OCI-LY1 (cell line): ENCODE data around the gene GLUD1.

Source experiments
- H2AFZ ChIP-seq: fragments of 200-600 bp; sonication (generic), shearing (Covaris generic); 2 replicates; pipeline ENCODE4 v1.6.0; 2014; ENCODE audit warnings: antibody characterized with exemption, mild to moderate bottlenecking, low read length
- H3F3A ChIP-seq: fragments of 200-600 bp; sonication (generic), shearing (Covaris generic); 2 replicates; pipeline ENCODE4 v1.6.0; 2014; ENCODE audit warnings: mild to moderate bottlenecking, antibody characterized with exemption, low read length, moderate library complexity; ENCODE audit not compliant: insufficient read depth
- H3K27ac ChIP-seq: fragments of 200-600 bp; sonication (generic); 2 replicates; pipeline ENCODE4 v1.5.1; 2014; ENCODE audit warnings: low read length, mixed run types, mild to moderate bottlenecking, low read depth; ENCODE audit not compliant: poor library complexity, severe bottlenecking
- H3K27me3 ChIP-seq: fragments of 200-600 bp; sonication (generic); 2 replicates; pipeline ENCODE4 v1.6.0; 2014; ENCODE audit warnings: antibody characterized with exemption, mild to moderate bottlenecking, low read length, moderate library complexity; ENCODE audit not compliant: insufficient read depth
- H3K36me3 ChIP-seq: fragments of 200-600 bp; sonication (generic); 2 replicates; pipeline ENCODE4 v1.6.1; 2014; ENCODE audit warnings: mild to moderate bottlenecking, antibody characterized with exemption, low read length, moderate library complexity, mixed read lengths; ENCODE audit not compliant: insufficient read depth
- H3K4me1 ChIP-seq: fragments of 200-600 bp; sonication (generic); 2 replicates; pipeline ENCODE4 v1.5.1; 2014; ENCODE audit warnings: mild to moderate bottlenecking, low read length, moderate library complexity; ENCODE audit not compliant: insufficient read depth, severe bottlenecking
- H3K4me2 ChIP-seq: fragments of 200-600 bp; sonication (generic), shearing (Covaris generic); 2 replicates; pipeline ENCODE4 v1.6.1; 2014; ENCODE audit warnings: low read length
- H3K4me3 ChIP-seq: fragments of 200-600 bp; sonication (generic); 2 replicates; pipeline ENCODE4 v1.5.1; 2014; ENCODE audit warnings: low read length, low read depth, mild to moderate bottlenecking, mixed read lengths; ENCODE audit not compliant: poor library complexity, severe bottlenecking
- H3K79me2 ChIP-seq: fragments of 200-600 bp; shearing (Covaris generic); 2 replicates; pipeline ENCODE4 v1.6.1; 2016; ENCODE audit warnings: mixed run types, low read length, mixed read lengths; ENCODE audit not compliant: insufficient read depth
- H3K9ac ChIP-seq: fragments of 200-600 bp; sonication (generic), shearing (Covaris generic); 2 replicates; pipeline ENCODE4 v1.6.1; 2014; ENCODE audit warnings: mild to moderate bottlenecking, low read length, mixed read lengths
- H3K9me2 ChIP-seq: fragments of 200-600 bp; sonication (generic), shearing (Covaris generic); 2 replicates; pipeline ENCODE4 v1.6.1; 2014; ENCODE audit warnings: low read depth, mild to moderate bottlenecking, low read length, mixed read lengths
- H3K9me3 ChIP-seq: fragments of 200-600 bp; shearing (Covaris generic); 2 replicates; pipeline ENCODE4 v1.6.1; 2014; ENCODE audit warnings: low read length, mixed read lengths
- H4K20me1 ChIP-seq: fragments of 200-600 bp; sonication (generic), shearing (Covaris generic); 2 replicates; pipeline ENCODE4 v1.6.0; 2016; ENCODE audit warnings: mild to moderate bottlenecking, low read length; ENCODE audit not compliant: insufficient read depth
- EZH2 ChIP-seq: fragments of 200-600 bp; sonication (generic), shearing (Covaris generic); IDR thresholded peaks from 2 replicates; pipeline ENCODE4 v1.8.0; 2017; ENCODE audit warnings: borderline replicate concordance, mixed run types, mild to moderate bottlenecking, antibody characterized with exemption, low read length, moderate library complexity, mixed read lengths
- TF ChIP-seq, protein P1 (sequence below): fragments of 200-600 bp; sonication (generic), shearing (Covaris generic); IDR thresholded peaks from 2 replicates; pipeline ENCODE4 v1.5.1; 2017; ENCODE audit warnings: mild to moderate bottlenecking, antibody characterized with exemption, low read length, moderate library complexity, mixed read lengths

GLUD1 gene

DNA sequence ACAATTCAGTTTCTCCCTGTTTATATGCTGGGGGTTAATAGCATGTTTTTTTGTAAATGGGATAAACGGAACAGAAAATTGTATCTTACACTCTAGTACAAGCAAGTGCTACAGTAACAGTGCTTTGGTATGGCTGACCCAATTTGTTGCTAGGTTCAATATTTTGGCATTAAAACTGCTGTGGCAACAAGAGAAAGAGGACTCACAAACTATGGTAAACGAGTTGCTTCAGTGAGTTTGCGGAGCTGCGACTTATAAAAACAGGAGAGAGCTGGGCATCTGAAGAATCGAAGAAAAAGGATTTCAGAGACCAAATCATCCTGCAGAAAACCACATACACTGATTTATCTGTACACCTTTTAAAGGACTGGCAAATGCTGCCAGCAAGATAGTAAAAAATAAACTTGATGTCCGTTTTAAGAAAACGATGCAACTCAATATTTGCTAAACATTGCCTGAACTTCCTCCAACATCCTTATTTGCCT lies 2.2 kb downstream of the GLUD1 start:
- Histone ChIP-seq H3K4me1 (peaks cover 37% of the 10 kb centered on the region), H3K9me2 (no peaks in the 10 kb centered on the region), H3K27me3 (no peaks in the 10 kb centered on the region), H3K27ac (peak overlapping the region; percentile 46), H3K4me2 (peak overlapping the region; percentile 76), H3K36me3 (peaks cover 26% of the 10 kb centered on the region), H3K79me2 (peaks cover 52% of the 10 kb centered on the region), H3K9ac (peak overlapping the region; percentile 78), H4K20me1 (no peaks in the 10 kb centered on the region), H2AFZ (no peak overlapping the region), H3K9me3 (no peaks in the 10 kb centered on the region), H3F3A (no peaks in the 10 kb centered on the region), H3K4me3 (peak overlapping the region; percentile 69)
- TF ChIP-seq, protein P1, sequence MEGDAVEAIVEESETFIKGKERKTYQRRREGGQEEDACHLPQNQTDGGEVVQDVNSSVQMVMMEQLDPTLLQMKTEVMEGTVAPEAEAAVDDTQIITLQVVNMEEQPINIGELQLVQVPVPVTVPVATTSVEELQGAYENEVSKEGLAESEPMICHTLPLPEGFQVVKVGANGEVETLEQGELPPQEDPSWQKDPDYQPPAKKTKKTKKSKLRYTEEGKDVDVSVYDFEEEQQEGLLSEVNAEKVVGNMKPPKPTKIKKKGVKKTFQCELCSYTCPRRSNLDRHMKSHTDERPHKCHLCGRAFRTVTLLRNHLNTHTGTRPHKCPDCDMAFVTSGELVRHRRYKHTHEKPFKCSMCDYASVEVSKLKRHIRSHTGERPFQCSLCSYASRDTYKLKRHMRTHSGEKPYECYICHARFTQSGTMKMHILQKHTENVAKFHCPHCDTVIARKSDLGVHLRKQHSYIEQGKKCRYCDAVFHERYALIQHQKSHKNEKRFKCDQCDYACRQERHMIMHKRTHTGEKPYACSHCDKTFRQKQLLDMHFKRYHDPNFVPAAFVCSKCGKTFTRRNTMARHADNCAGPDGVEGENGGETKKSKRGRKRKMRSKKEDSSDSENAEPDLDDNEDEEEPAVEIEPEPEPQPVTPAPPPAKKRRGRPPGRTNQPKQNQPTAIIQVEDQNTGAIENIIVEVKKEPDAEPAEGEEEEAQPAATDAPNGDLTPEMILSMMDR = no peak
- TF ChIP-seq EZH2 = no peak

DNA sequence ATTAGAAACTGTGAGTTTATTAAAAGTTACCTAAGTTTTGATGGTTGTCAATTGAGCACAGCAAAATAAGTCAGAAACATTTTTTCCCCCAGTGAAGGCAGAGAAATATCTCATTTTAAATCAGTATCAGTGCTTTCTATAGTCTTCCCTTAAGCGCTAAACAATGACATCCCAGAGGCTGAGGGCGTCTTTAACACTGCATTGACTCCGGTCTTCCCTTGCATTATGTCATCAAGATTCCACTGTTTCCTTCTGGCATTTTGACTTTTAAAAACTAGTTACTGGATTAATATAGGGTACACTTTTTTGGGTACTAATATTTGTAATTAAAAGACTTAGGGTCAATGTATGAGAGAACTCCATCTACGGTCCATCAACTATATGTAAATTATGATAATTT lies 3.9 kb downstream of the GLUD1 start:
- Histone ChIP-seq H2AFZ (no peak overlapping the region), H3K9ac (no peak overlapping the region), H3K27ac (no peak overlapping the region), H3K4me1 (peaks cover 28% of the 10 kb centered on the region), H3K27me3 (no peaks in the 10 kb centered on the region), H4K20me1 (no peaks in the 10 kb centered on the region), H3K4me3 (no peak overlapping the region), H3K79me2 (peaks cover 53% of the 10 kb centered on the region), H3K4me2 (peak overlapping the region; percentile 76; the same call in 1 of the 2 replicates), H3K9me3 (no peaks in the 10 kb centered on the region), H3K36me3 (peaks cover 28% of the 10 kb centered on the region), H3F3A (no peaks in the 10 kb centered on the region), H3K9me2 (no peaks in the 10 kb centered on the region)
- no peak for TF ChIP-seq EZH2
- TF ChIP-seq, protein P1 = no peak

DNA sequence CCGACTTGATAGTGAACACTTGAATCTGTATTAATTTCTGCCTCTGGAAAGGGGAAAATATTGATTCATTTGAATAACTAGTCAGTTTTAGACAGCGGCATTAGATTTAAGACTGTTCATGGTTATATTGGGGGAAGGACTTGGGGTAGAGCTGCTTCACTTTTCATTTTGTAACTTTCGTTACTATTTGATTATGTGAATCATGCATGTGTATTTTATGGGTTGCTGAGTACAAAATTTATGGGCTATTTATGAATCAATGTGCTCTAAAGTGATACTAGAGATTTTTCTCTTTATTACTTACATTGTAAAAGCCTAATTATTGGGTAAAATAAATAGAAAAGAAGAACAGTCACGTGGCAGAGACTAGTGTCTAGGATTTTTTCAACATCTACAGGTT lies 4.9 kb downstream of the GLUD1 start:
- Histone ChIP-seq H3K79me2 (peaks cover 57% of the 10 kb centered on the region), H3K36me3 (peaks cover 33% of the 10 kb centered on the region), H4K20me1 (no peaks in the 10 kb centered on the region), H3K27ac (no peak overlapping the region), H3K4me3 (no peak overlapping the region), H2AFZ (no peak overlapping the region), H3K9ac (no peak overlapping the region), H3K4me1 (peaks cover 28% of the 10 kb centered on the region), H3F3A (no peaks in the 10 kb centered on the region), H3K9me2 (no peaks in the 10 kb centered on the region), H3K27me3 (no peaks in the 10 kb centered on the region), H3K9me3 (no peaks in the 10 kb centered on the region), H3K4me2 (no peak overlapping the region)
- TF ChIP-seq, protein P1 = no peak
- no peak for TF ChIP-seq EZH2
